Measurements from ENCODE around the gene BMPER. TPM values are rescaled to one million over a fixed set of nuclear protein-coding genes. Genes with fewer than 3 reads are reported as not detected.

The BMPER gene
- polyA plus RNA-seq (2012; ENCODE audit: insufficient read length, low read depth): 0.49 TPM

GRCh38 chr7:33905389-33906032 lies at the start of gene BMPER:
Gene BMPER (plus strand): TSS chr7:33905539. CDS start chr7:33905614, 75 bp downstream.
- TF ChIP-seq FOXP2 (optimal IDR thresholded peaks at IDR 0.05; ENCODE audit: borderline replicate concordance, extremely low read depth, extremely low read length, insufficient read depth) (no peak), POLR2AphosphoS5 (IDR thresholded peaks at IDR 0.05; ENCODE audit: low read depth, low read length) (no peak), TAF1 (IDR thresholded peaks at IDR 0.05; ENCODE audit: borderline replicate concordance, insufficient read depth, low read length) (no peak), SIN3A (IDR thresholded peaks at IDR 0.05; ENCODE audit: borderline replicate concordance, insufficient read depth, low read length) (no peak)
- TF ChIP-seq, protein P1, sequence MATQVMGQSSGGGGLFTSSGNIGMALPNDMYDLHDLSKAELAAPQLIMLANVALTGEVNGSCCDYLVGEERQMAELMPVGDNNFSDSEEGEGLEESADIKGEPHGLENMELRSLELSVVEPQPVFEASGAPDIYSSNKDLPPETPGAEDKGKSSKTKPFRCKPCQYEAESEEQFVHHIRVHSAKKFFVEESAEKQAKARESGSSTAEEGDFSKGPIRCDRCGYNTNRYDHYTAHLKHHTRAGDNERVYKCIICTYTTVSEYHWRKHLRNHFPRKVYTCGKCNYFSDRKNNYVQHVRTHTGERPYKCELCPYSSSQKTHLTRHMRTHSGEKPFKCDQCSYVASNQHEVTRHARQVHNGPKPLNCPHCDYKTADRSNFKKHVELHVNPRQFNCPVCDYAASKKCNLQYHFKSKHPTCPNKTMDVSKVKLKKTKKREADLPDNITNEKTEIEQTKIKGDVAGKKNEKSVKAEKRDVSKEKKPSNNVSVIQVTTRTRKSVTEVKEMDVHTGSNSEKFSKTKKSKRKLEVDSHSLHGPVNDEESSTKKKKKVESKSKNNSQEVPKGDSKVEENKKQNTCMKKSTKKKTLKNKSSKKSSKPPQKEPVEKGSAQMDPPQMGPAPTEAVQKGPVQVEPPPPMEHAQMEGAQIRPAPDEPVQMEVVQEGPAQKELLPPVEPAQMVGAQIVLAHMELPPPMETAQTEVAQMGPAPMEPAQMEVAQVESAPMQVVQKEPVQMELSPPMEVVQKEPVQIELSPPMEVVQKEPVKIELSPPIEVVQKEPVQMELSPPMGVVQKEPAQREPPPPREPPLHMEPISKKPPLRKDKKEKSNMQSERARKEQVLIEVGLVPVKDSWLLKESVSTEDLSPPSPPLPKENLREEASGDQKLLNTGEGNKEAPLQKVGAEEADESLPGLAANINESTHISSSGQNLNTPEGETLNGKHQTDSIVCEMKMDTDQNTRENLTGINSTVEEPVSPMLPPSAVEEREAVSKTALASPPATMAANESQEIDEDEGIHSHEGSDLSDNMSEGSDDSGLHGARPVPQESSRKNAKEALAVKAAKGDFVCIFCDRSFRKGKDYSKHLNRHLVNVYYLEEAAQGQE (IDR thresholded peaks at IDR 0.05; ENCODE audit: insufficient read depth in 1 of 2, low read depth in 2 of 2, low read length in 2 of 2): no peak

DNA sequence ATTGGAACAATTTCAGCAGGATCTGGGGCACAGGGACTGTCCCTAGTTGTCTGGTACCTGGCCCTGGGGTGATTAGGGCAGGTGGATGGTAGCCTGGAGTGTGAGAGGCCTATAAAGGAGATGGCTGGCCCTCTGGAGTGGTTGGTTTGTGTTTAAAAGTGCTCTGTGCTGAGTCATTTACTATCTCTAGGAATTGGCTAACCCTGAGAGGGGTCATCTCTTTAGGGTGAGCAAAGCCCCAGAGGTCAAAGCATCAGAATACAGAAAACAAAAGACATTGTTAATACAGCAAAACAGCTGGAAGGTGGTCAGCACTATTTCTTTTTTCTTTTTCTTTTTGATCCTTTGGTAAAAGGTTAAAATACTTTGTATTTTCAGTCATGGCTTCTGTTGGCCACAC lies 43.4 kb upstream of the BMPER start:
- TF ChIP-seq FOXP2 (optimal IDR thresholded peaks at IDR 0.05; ENCODE audit: borderline replicate concordance, extremely low read depth, extremely low read length, insufficient read depth): no peak
- TF ChIP-seq, protein P1 (IDR thresholded peaks at IDR 0.05; ENCODE audit: insufficient read depth in 1 of 2, low read depth in 2 of 2, low read length in 2 of 2): no peak
- TF ChIP-seq SIN3A (IDR thresholded peaks at IDR 0.05; ENCODE audit: borderline replicate concordance, insufficient read depth, low read length): no peak
- TF ChIP-seq TAF1 (IDR thresholded peaks at IDR 0.05; ENCODE audit: borderline replicate concordance, insufficient read depth, low read length): no peak

DNA sequence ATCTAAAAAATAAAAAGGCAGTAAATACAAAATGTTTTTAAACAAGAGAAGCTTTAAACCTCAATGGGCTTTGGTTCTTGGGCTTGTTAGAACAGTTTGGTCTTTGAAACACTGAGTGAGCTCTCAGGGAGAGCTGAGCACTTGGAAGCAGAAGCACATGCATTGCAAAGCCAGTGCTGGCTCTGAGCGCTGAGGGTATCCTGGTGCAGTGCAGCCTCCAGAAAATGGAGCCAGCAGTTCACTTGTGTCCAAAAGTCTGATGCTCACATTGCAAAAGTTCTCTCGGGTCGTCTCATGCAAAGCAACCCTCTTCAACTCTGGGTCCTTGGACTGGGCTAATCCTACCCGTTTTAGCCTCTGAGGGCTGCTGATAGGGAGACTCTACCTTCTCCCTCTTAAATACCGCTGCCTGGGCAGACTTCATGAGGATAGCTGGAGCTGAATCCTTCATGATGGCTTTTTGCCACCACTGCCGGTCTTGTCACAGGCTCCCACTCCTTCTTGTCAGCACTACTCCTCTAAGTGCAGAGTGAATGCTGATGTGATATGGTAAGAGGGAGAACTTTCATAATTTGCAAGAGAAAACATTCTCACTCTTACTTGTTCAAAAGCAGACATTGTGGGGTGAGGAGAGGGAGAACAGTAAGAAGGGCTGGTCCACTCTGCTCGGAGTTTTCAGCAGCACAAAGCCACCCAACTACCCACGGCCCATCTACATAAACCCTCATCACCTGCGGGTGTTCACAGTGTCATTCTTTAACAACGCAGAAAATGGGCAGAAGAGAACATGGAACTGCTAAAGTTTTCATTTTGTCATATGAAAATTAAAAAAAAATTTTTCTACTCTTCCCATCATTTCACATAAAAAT lies 42.2 kb upstream of the BMPER start:
- TF ChIP-seq TAF1 (IDR thresholded peaks at IDR 0.05; ENCODE audit: borderline replicate concordance, insufficient read depth, low read length) (no peak), SIN3A (IDR thresholded peaks at IDR 0.05; ENCODE audit: borderline replicate concordance, insufficient read depth, low read length) (no peak), FOXP2 (optimal IDR thresholded peaks at IDR 0.05; ENCODE audit: borderline replicate concordance, extremely low read depth, extremely low read length, insufficient read depth) (no peak), POLR2AphosphoS5 (IDR thresholded peaks at IDR 0.05; ENCODE audit: low read depth, low read length) (no peak)
- TF ChIP-seq, protein P1 (IDR thresholded peaks at IDR 0.05; ENCODE audit: insufficient read depth in 1 of 2, low read depth in 2 of 2, low read length in 2 of 2): no peak

- TF ChIP-seq TAF1 (IDR thresholded peaks at IDR 0.05; ENCODE audit: borderline replicate concordance, insufficient read depth, low read length): no peak
- no peak for TF ChIP-seq POLR2AphosphoS5 (IDR thresholded peaks at IDR 0.05; ENCODE audit: low read depth, low read length)
- TF ChIP-seq FOXP2 (optimal IDR thresholded peaks at IDR 0.05; ENCODE audit: borderline replicate concordance, extremely low read depth, extremely low read length, insufficient read depth): no peak
- TF ChIP-seq, protein P1 (IDR thresholded peaks at IDR 0.05; ENCODE audit: insufficient read depth in 1 of 2, low read depth in 2 of 2, low read length in 2 of 2): no peak
- no peak for TF ChIP-seq SIN3A (IDR thresholded peaks at IDR 0.05; ENCODE audit: borderline replicate concordance, insufficient read depth, low read length)
Measured at GRCh38 chr7:33868166-33868565, 37.2 kb upstream of the BMPER start.
